ENCODE results near the gene ZNF93. TPM values are rescaled to one million over a fixed set of nuclear protein-coding genes. Genes with fewer than 3 reads are reported as not detected.

The ZNF93 gene
- 27.5 TPM for total RNA-seq

GRCh38 chr19:19900729-19901444 is at the start of gene ZNF93:
TSS of gene ZNF93 (plus strand) at chr19:19900946. CDS start at chr19:19901089, 143 bp downstream.

DNA sequence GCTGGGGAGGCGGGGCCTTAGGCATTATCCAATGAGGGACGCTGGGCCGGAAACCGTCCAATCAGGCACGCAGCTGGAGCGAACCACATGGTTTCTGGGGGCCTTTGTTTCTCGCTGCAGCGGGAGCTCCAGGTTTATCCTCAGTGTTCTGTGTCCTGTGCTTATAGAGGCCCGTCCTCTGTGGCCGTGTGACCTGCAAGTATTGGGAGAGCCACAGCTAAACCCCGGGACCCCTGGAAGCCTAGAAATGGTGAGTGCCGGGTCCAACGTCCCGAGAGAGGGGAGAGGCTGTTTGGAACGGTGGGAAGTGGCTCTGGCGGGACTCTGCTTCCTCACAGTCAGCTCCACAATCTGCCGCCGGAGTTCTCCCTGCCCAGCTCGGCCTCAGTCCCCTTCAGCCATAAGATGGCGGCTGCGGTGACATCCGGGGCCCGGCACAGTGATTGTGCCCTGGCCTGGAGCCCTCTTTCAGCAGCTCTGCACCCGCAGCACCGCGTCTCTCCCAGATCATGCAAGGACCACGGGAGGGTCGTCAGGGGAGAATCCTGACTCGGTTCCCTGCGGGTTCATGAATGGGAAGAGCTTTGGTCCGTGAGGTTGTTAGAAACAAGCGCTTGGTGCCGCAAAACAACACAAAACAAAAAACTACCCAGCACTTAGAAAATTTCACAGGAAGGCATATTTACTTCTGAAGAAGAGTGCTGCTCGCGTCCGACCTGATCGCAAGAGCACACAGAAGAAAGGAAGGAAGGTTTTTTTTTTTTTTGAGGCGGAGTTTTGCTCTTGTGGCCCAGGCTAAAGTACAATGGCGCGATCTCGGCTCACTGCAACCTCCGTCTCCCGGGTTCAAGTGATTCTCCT is 34.8 kb upstream of the ZNF93 start, which contains the start of gene ZNF253:
Gene ZNF253, plus strand, starts transcription at position 133 of the 861 bp plus-strand sequence. Its CDS starts 115 bp downstream, at position 248.

Other genes starting within 250 kb of the ZNF93 start
- 80.7 TPM for gene ATP13A1, start 237.3 kb upstream of the ZNF93 start, total RNA-seq
- gene ZNF101, start 232.1 kb upstream of the ZNF93 start, total RNA-seq = 9.3 TPM
- 30.3 TPM for gene ZNF14, start 167.8 kb upstream of the ZNF93 start, total RNA-seq
- gene ZNF506, start 79.2 kb upstream of the ZNF93 start, total RNA-seq = 65.3 TPM
- gene ZNF253, start 35.1 kb upstream of the ZNF93 start, total RNA-seq = 56.9 TPM
- gene ZNF682, start 138.6 kb downstream of the ZNF93 start, total RNA-seq = 10.9 TPM
- gene ZNF90, start 177.1 kb downstream of the ZNF93 start, total RNA-seq = 8.5 TPM

Data from camera-type eye (tissue), 1 donor.